GM12878 (cell line): ENCODE measurements around the gene FDPS. TPM values are rescaled to one million over a fixed set of nuclear protein-coding genes. Genes with fewer than 3 reads are reported as not detected.

Source experiments
- ATAC-seq: fragments of 200-7000 bp; cut with Tn5 transposase; 3 replicates; pipeline ENCODE4 v1.9.1; 2020; ENCODE audit warnings: mild to moderate bottlenecking, moderate library complexity
- BruUV-seq: library from RNA; stranded (reverse); fragments of 400-500 nt; replicated peaks from 2 replicates; lab custom pipeline; 2021; lab: Mats Ljungman, UMichigan
- CTCF ChIA-PET: fragments of 300-600 bp; sonication (Branson Sonifier 250); formaldehyde crosslinking; extraction: SDS; loops from one replicate; lab custom pipeline; 2021; ENCODE audit warnings: inconsistent platforms; lab: Yijun Ruan, JAX
- POLR2A ChIA-PET: fragments of 350-600 bp; formaldehyde crosslinking; extraction: SDS; loops from one replicate; lab custom pipeline; 2021; ENCODE audit warnings: inconsistent platforms; lab: Charles Lee
- RAD21 ChIA-PET: fragments of 300-600 bp; sonication (Branson Sonifier 250); formaldehyde crosslinking; loops from one replicate; lab custom pipeline; 2023; ENCODE audit warnings: antibody characterized with exemption; ENCODE audit not compliant: unreplicated experiment; lab: Charles Lee
- SMC1A ChIA-PET: fragments of 300-600 bp; sonication (Branson Sonifier 250); formaldehyde crosslinking; loops from one replicate; lab custom pipeline; 2023; ENCODE audit not compliant: unreplicated experiment, uncharacterized antibody; lab: Charles Lee
- DNase-seq: peaks from one replicate; pipeline ENCODE4 v3.0.0-alpha.2; 2011; ENCODE audit warnings: low read depth, low spot score
- FAIRE-seq: peaks from 3 replicates; lab custom pipeline; 2011; peaks lifted over from hg19 to GRCh38; lab: Jason Lieb, UNC
- H2AFZ ChIP-seq: 2 replicates; pipeline ENCODE4 v1.6.0; 2011; ENCODE audit warnings: low read depth, low read length, control low read depth; ENCODE audit not compliant: control insufficient read depth
- H3K27ac ChIP-seq: 2 replicates; pipeline ENCODE4 v1.5.1; 2011; ENCODE audit warnings: control low read depth; ENCODE audit not compliant: control insufficient read depth, insufficient read depth
- H3K27me3 ChIP-seq, 2 experiments: replicated peaks in 1 of 2; 2 replicates each; pipeline versions ENCODE4 v1.6.0 to v1.6.1; 2011; ENCODE audit warnings: low read length in 1 of 2; ENCODE audit not compliant: control insufficient read depth in 2 of 2, insufficient read depth in 2 of 2
- H3K36me3 ChIP-seq, 2 experiments: 2 replicates each; pipeline ENCODE4 v1.5.1; 2011; ENCODE audit warnings: low read length in 1 of 2; ENCODE audit not compliant: control insufficient read depth in 2 of 2, insufficient read depth in 2 of 2
- H3K4me1 ChIP-seq: 2 replicates; pipeline ENCODE4 v1.6.1; 2011; ENCODE audit warnings: mild to moderate bottlenecking, low read length, moderate library complexity, mixed read lengths; ENCODE audit not compliant: control insufficient read depth, insufficient read depth
- H3K4me2 ChIP-seq: 2 replicates; pipeline ENCODE4 v1.6.0; 2011; ENCODE audit warnings: control low read depth; ENCODE audit not compliant: control insufficient read depth, insufficient read depth
- H3K4me3 ChIP-seq: fragments of 200-600 bp; sonication (generic); 2 replicates; pipeline ENCODE4 v1.5.1; 2016
- H3K79me2 ChIP-seq: 2 replicates; pipeline ENCODE4 v1.6.0; 2011; ENCODE audit warnings: low read length; ENCODE audit not compliant: control insufficient read depth, insufficient read depth
- H3K9ac ChIP-seq: 2 replicates; pipeline ENCODE4 v1.8.0; 2011; ENCODE audit warnings: low read length, control low read depth, mixed read lengths; ENCODE audit not compliant: control insufficient read depth, insufficient read depth
- H3K9me3 ChIP-seq: replicated peaks from 3 replicates; pipeline ENCODE4 v1.5.1; 2011; ENCODE audit warnings: mild to moderate bottlenecking, low read length; ENCODE audit not compliant: control insufficient read depth, insufficient read depth
- H4K20me1 ChIP-seq: 2 replicates; pipeline ENCODE4 v1.6.0; 2011; ENCODE audit not compliant: control insufficient read depth, insufficient read depth
- FOXK2 ChIP-seq: fragments of 450-650 bp; IDR thresholded peaks from 2 replicates; pipeline ENCODE4 v1.6.1; 2017; ENCODE audit warnings: mild to moderate bottlenecking, moderate library complexity
- RELA ChIP-seq: fragments of 450-650 bp; IDR thresholded peaks from 2 replicates; pipeline ENCODE4 v1.8.0; 2014; ENCODE audit warnings: borderline replicate concordance; ENCODE audit not compliant: partially characterized antibody
- RUNX3 ChIP-seq: IDR thresholded peaks from 2 replicates; pipeline ENCODE4 v1.6.1; 2012; ENCODE audit warnings: low read length, inconsistent platforms
- SUPT20H ChIP-seq: IDR thresholded peaks from 2 replicates; pipeline ENCODE4 v1.6.1; 2011; ENCODE audit warnings: low read depth, mild to moderate bottlenecking, low read length, moderate library complexity, borderline replicate concordance; ENCODE audit not compliant: control insufficient read depth
- WGBS: methylation state at CpG from one replicate; pipeline ENCODE4 v1.1.6; 2016; ENCODE audit warnings: low lambda C conversion rate; ENCODE audit not compliant: insufficient replicate concordance, insufficient coverage; ENCODE audit errors: missing lambda C conversion rate; 5-methylcytosine and 5-hydroxymethylcytosine counted together
- in situ Hi-C: fragments of 300-500 bp; cut with MboI; formaldehyde crosslinking; loops from 9 replicates; pipeline ENCODE4 v1.14.3; 2018; ENCODE audit warnings: mixed read lengths
- intact Hi-C: fragments of 100-400 bp; cut with micrococcal nuclease; formaldehyde crosslinking; loops from one replicate; pipeline ENCODE4 v1.14.2; 2022; ENCODE audit not compliant: unreplicated experiment
- polyA plus RNA-seq, 11 experiments: library from polyadenylated mRNA; depleted of rRNA in 4 of 11; unstranded in 6 of 11; stranded (reverse) in 5 of 11; fragments of >200 nt; fragmentation: Nextera tagmentation in 4 of 11; fragmentation: Illumina TruSeq in 1 of 11; extraction: Ambion mirVana in 4 of 11; extraction: Trizol in 1 of 11; gene quantifications; 1 replicate in 1 of 11; 2 replicates in 10 of 11; pipeline versions ENCODE4 v1.2.1 to v1.2.3, GENCODE V29; 2011 to 2016; ENCODE audit warnings: inconsistent platforms in 2 of 11, missing spikeins in 2 of 11, low read depth in 1 of 11
- total RNA-seq, 4 experiments: library from RNA; depleted of rRNA in 3 of 4; stranded (reverse); fragments of >200 nt in 3 of 4; fragmentation: Illumina TruSeq in 1 of 4; extraction: Trizol in 1 of 4; gene quantifications; 2 replicates each; pipeline versions ENCODE4 v1.2.1 to v1.2.3, GENCODE V29; 2013 to 2021
- TF ChIP-seq, protein P1 (sequence below): fragments of 450-650 bp; IDR thresholded peaks from 2 replicates; pipeline ENCODE4 v1.6.1; 2017; ENCODE audit warnings: mild to moderate bottlenecking, moderate library complexity
- TF ChIP-seq, protein P2 (sequence below): IDR thresholded peaks from 2 replicates; pipeline ENCODE4 v1.6.1; 2012; ENCODE audit warnings: mild to moderate bottlenecking, low read depth, low read length

The FDPS gene
- total and polyA plus RNA-seq, 10 of the 15 experiments (the other 5 are each of a cell fraction or from before 2014, with no cell fraction given) = 405 to 1,156 (median 487) TPM

DNA sequence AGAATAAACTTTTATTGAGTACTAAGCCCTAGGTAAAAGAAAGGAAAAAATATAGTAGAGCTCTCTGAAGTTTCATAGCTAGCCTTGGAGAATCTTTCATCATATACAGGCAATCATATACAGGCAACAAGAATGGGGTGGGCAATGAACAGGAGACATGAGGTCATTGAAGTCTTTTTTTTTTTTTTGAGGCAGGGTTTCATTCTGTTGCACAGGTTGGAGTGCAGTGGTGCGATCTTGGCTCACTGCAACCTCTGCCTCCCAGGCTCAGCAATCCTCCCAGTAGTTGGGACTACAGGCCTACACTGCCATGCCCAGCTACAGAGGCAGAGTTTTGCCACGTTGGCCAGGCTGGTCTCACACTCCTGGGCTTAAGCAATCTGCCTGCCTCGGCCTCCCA, 34.2 kb downstream of the FDPS start:
- ChIA-PET CTCF (interaction anchor here (2.8 kb wide), 1 partner anchor 92 kb away, joined by 15 read pairs; no protein-coding TSS in a partner anchor), RAD21 (interaction anchor here (1.0 kb wide), 1 partner anchor 19 kb away, joined by 3 read pairs; no protein-coding TSS in a partner anchor), POLR2A (no interaction called here), SMC1A (interaction anchor here (0.6 kb wide), 1 partner anchor 344 kb away, joined by 3 read pairs; no protein-coding TSS in a partner anchor)
- Histone ChIP-seq H3K9me3 (no peaks in the 10 kb centered on the region), H3K36me3 (peaks cover 18 to 20% of the 10 kb centered on the region in 2 experiments), H3K4me3 (no peak overlapping the region), H2AFZ (no peak overlapping the region), H3K4me1 (no peaks in the 10 kb centered on the region), H3K27me3 (no peaks in the 10 kb centered on the region), H3K27ac (no peak overlapping the region), H4K20me1 (no peaks in the 10 kb centered on the region), H3K79me2 (no peaks in the 10 kb centered on the region), H3K4me2 (no peak overlapping the region), H3K9ac (no peak overlapping the region)
- no TSS peak for BruUV-seq
- FAIRE-seq (no peak), ATAC-seq (no peak), DNase-seq (no peak)
- WGBS = 100% methylated on average over 3 of the region's 3 CpGs
- in situ Hi-C loops (no loop called here), intact Hi-C loops (no loop called here)
- no peak for TF ChIP-seq RELA
- TF ChIP-seq, protein P1, sequence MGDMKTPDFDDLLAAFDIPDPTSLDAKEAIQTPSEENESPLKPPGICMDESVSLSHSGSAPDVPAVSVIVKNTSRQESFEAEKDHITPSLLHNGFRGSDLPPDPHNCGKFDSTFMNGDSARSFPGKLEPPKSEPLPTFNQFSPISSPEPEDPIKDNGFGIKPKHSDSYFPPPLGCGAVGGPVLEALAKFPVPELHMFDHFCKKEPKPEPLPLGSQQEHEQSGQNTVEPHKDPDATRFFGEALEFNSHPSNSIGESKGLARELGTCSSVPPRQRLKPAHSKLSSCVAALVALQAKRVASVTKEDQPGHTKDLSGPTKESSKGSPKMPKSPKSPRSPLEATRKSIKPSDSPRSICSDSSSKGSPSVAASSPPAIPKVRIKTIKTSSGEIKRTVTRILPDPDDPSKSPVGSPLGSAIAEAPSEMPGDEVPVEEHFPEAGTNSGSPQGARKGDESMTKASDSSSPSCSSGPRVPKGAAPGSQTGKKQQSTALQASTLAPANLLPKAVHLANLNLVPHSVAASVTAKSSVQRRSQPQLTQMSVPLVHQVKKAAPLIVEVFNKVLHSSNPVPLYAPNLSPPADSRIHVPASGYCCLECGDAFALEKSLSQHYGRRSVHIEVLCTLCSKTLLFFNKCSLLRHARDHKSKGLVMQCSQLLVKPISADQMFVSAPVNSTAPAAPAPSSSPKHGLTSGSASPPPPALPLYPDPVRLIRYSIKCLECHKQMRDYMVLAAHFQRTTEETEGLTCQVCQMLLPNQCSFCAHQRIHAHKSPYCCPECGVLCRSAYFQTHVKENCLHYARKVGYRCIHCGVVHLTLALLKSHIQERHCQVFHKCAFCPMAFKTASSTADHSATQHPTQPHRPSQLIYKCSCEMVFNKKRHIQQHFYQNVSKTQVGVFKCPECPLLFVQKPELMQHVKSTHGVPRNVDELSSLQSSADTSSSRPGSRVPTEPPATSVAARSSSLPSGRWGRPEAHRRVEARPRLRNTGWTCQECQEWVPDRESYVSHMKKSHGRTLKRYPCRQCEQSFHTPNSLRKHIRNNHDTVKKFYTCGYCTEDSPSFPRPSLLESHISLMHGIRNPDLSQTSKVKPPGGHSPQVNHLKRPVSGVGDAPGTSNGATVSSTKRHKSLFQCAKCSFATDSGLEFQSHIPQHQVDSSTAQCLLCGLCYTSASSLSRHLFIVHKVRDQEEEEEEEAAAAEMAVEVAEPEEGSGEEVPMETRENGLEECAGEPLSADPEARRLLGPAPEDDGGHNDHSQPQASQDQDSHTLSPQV = no peak
- TF ChIP-seq, protein P2, sequence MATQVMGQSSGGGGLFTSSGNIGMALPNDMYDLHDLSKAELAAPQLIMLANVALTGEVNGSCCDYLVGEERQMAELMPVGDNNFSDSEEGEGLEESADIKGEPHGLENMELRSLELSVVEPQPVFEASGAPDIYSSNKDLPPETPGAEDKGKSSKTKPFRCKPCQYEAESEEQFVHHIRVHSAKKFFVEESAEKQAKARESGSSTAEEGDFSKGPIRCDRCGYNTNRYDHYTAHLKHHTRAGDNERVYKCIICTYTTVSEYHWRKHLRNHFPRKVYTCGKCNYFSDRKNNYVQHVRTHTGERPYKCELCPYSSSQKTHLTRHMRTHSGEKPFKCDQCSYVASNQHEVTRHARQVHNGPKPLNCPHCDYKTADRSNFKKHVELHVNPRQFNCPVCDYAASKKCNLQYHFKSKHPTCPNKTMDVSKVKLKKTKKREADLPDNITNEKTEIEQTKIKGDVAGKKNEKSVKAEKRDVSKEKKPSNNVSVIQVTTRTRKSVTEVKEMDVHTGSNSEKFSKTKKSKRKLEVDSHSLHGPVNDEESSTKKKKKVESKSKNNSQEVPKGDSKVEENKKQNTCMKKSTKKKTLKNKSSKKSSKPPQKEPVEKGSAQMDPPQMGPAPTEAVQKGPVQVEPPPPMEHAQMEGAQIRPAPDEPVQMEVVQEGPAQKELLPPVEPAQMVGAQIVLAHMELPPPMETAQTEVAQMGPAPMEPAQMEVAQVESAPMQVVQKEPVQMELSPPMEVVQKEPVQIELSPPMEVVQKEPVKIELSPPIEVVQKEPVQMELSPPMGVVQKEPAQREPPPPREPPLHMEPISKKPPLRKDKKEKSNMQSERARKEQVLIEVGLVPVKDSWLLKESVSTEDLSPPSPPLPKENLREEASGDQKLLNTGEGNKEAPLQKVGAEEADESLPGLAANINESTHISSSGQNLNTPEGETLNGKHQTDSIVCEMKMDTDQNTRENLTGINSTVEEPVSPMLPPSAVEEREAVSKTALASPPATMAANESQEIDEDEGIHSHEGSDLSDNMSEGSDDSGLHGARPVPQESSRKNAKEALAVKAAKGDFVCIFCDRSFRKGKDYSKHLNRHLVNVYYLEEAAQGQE = no peak
- no peak for TF ChIP-seq SUPT20H
- no peak for TF ChIP-seq FOXK2
- TF ChIP-seq RUNX3 = no peak
